Endothelial cell of umbilical vein (primary cell): ENCODE data around the gene NT5C.

Experiments used
- EZH2 ChIP-seq: IDR thresholded peaks from 2 replicates; pipeline ENCODE4 v1.6.1; 2012; ENCODE audit warnings: borderline replicate concordance, low read depth, mild to moderate bottlenecking, moderate library complexity, low read length, inconsistent platforms; ENCODE audit not compliant: severe bottlenecking
- FOS ChIP-seq: IDR thresholded peaks from 2 replicates; pipeline ENCODE4 v1.6.1; 2011; ENCODE audit warnings: mild to moderate bottlenecking, low read length, moderate library complexity, borderline replicate concordance; ENCODE audit not compliant: insufficient read depth
- GATA2 ChIP-seq: IDR thresholded peaks from 2 replicates; pipeline ENCODE4 v1.7.0; 2011; ENCODE audit warnings: low read depth, mild to moderate bottlenecking, moderate library complexity, mixed read lengths, low read length; ENCODE audit not compliant: insufficient read length, insufficient read depth
- JUN ChIP-seq: IDR thresholded peaks from 2 replicates; pipeline ENCODE4 v1.6.1; 2011; ENCODE audit warnings: borderline replicate concordance, low read depth; ENCODE audit not compliant: insufficient read length, insufficient read depth
- MYC ChIP-seq: IDR thresholded peaks from one replicate; pipeline ENCODE4 v1.6.1; 2011; ENCODE audit warnings: mild to moderate bottlenecking, low read depth, low read length
- POLR2A ChIP-seq: IDR thresholded peaks from 2 replicates; pipeline ENCODE4 v1.6.1; 2012; ENCODE audit warnings: low read depth, mild to moderate bottlenecking, control low read depth, low read length
- POLR2AphosphoS5 ChIP-seq: IDR thresholded peaks from 2 replicates; pipeline ENCODE4 v1.6.1; 2012; ENCODE audit warnings: low read depth, mild to moderate bottlenecking, control low read depth, low read length, moderate library complexity; ENCODE audit not compliant: insufficient read depth
- TF ChIP-seq, protein P1 (sequence below), 2 donors: IDR thresholded peaks; 1 replicate in 1 of 2; 2 replicates in 1 of 2; pipeline ENCODE4 v1.5.1; 2011; ENCODE audit warnings: low read length in 2 of 2, mild to moderate bottlenecking in 2 of 2, moderate library complexity in 2 of 2, control low read depth in 1 of 2, inconsistent platforms in 1 of 2, low read depth in 1 of 2; ENCODE audit not compliant: insufficient read depth in 1 of 2; ENCODE audit errors: extremely low read depth in 1 of 2
- TF ChIP-seq, protein P2 (sequence below): IDR thresholded peaks from 2 replicates; pipeline ENCODE4 v1.6.1; 2011; ENCODE audit not compliant: insufficient read depth, insufficient read length

DNA sequence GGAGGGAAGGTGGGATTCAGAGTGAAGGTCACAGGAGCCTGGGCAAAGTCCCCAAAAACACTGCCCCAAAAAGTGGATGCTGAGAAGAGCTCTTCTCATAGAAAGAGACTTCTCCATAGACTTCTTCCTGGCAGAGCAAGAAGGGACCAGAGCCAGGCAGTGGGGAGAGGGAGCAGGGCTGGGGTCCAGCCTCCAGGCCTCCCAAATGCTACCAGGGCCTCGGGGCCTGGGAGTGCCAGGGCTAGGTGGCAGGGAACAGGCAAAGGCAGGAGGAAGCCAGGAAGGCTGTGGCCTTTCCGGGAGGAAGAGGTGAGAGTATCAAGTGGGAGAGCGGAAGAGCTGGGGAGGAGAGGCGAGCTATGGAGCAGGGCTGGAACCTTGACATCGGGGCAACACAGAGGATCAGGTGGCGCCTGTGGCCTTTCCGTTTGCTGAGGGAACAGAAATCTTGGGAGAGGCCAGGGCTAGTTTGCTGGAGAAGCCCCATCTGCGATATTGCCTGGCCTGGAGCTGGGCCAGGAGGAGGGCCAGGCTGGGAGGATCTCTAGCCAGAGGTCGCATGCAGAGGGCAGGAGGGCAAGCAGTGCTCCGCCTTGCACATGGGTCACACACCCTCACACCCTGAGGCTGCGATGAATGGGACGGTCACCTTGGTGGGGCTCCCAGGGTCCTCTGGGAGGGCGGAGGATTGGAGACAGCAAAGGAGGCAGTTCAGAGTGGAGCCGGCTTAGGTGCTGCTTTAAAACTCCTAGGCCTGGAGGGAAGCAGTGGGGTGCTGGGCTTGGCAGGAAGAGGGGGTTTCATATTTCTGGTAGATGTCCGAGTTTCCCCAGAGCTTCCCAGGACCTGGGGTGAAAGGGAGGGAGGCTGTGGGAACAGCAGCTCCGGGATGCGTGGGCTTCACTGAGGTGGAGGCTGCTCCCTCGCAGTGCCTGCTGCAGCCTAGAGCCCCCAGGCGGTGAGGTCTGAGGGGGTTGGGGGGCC lies 40.4 kb downstream of the NT5C start:
- TF ChIP-seq POLR2A (no peak), POLR2AphosphoS5 (no peak), EZH2 (no peak), MYC (no peak), GATA2 (no peak), FOS (no peak), JUN (no peak)
- TF ChIP-seq, protein P1, sequence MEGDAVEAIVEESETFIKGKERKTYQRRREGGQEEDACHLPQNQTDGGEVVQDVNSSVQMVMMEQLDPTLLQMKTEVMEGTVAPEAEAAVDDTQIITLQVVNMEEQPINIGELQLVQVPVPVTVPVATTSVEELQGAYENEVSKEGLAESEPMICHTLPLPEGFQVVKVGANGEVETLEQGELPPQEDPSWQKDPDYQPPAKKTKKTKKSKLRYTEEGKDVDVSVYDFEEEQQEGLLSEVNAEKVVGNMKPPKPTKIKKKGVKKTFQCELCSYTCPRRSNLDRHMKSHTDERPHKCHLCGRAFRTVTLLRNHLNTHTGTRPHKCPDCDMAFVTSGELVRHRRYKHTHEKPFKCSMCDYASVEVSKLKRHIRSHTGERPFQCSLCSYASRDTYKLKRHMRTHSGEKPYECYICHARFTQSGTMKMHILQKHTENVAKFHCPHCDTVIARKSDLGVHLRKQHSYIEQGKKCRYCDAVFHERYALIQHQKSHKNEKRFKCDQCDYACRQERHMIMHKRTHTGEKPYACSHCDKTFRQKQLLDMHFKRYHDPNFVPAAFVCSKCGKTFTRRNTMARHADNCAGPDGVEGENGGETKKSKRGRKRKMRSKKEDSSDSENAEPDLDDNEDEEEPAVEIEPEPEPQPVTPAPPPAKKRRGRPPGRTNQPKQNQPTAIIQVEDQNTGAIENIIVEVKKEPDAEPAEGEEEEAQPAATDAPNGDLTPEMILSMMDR (IDR thresholded peaks at IDR 0.05; ENCODE audit: extremely low read depth in 1 of 2, insufficient read depth in 1 of 2, low read depth in 1 of 2, low read length in 2 of 2), result no peak
- TF ChIP-seq, protein P2, sequence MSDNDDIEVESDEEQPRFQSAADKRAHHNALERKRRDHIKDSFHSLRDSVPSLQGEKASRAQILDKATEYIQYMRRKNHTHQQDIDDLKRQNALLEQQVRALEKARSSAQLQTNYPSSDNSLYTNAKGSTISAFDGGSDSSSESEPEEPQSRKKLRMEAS, result no peak
